GM18909 (cell line): ENCODE results near the gene AANAT.
"Not testable (repeated sequence)": the region's sequence is repeated elsewhere in the genome, so short reads cannot be mapped to it uniquely, and the experiment has no call there.

ENCODE experiments used
- ATAC-seq: cut with Tn5 transposase; IDR thresholded peaks from one replicate; pipeline ENCODE4 v1.9.1; 2021; ENCODE audit warnings: mild to moderate bottlenecking; ENCODE audit not compliant: unreplicated experiment, poor library complexity

Gene AANAT

GRCh38 chr17:76501827-76502307 lies 34.5 kb downstream of the AANAT start:
- no peak for ATAC-seq

- no peak for ATAC-seq
Measured at GRCh38 chr17:76502341-76503211, 35.2 kb downstream of the AANAT start.

- no peak for ATAC-seq
Measured at GRCh38 chr17:76504117-76504516, 36.7 kb downstream of the AANAT start.

GRCh38 chr17:76506408-76507345 lies 39.3 kb downstream of the AANAT start:
- ATAC-seq, result no peak

- ATAC-seq, result not testable (repeated sequence)
Measured at GRCh38 chr17:76508472-76509063, 41.2 kb downstream of the AANAT start.

- no peak for ATAC-seq
Measured at GRCh38 chr17:76510831-76511244, 43.4 kb downstream of the AANAT start.

GRCh38 chr17:76511668-76512365 lies 44.4 kb downstream of the AANAT start:
- ATAC-seq, result no peak

GRCh38 chr17:76512366-76513305 lies 45.2 kb downstream of the AANAT start:
- no peak for ATAC-seq

- ATAC-seq, result no peak
Measured at GRCh38 chr17:76513306-76513692, 45.9 kb downstream of the AANAT start.

- ATAC-seq, result not testable (repeated sequence)
Measured at GRCh38 chr17:76514355-76514754, 47.0 kb downstream of the AANAT start.

- peak; percentile 43 for ATAC-seq
Measured at GRCh38 chr17:76515274-76515949, 48.0 kb downstream of the AANAT start.

GRCh38 chr17:76517638-76518038 lies 50.2 kb downstream of the AANAT start:
- no peak for ATAC-seq

GRCh38 chr17:76519048-76519966 lies 51.9 kb downstream of the AANAT start:
- no peak for ATAC-seq
